Esophagus muscularis mucosa (tissue), 3 donors: ENCODE data around the gene THYN1.

Experiments used
- POLR2A ChIP-seq: fragments of 450-650 bp; IDR thresholded peaks from one replicate; pipeline ENCODE4 v1.6.1; 2017; ENCODE audit warnings: antibody characterized with exemption, moderate library complexity, mild to moderate bottlenecking, low read depth
- POLR2AphosphoS5 ChIP-seq, 2 donors: sonication (generic); formaldehyde crosslinking; IDR thresholded peaks; one replicate each; pipeline ENCODE4 v1.6.1; 2017; ENCODE audit warnings: antibody characterized with exemption in 2 of 2
- TF ChIP-seq, protein P1 (sequence below), 3 experiments: fragments of 200-600 bp in 2 of 3; fragments of 450-650 bp in 1 of 3; sonication (generic) in 2 of 3; IDR thresholded peaks; one replicate each; pipeline ENCODE4 v1.5.1; 2017 to 2019; ENCODE audit warnings: antibody characterized with exemption in 3 of 3, mild to moderate bottlenecking in 2 of 3, moderate library complexity in 1 of 3

DNA sequence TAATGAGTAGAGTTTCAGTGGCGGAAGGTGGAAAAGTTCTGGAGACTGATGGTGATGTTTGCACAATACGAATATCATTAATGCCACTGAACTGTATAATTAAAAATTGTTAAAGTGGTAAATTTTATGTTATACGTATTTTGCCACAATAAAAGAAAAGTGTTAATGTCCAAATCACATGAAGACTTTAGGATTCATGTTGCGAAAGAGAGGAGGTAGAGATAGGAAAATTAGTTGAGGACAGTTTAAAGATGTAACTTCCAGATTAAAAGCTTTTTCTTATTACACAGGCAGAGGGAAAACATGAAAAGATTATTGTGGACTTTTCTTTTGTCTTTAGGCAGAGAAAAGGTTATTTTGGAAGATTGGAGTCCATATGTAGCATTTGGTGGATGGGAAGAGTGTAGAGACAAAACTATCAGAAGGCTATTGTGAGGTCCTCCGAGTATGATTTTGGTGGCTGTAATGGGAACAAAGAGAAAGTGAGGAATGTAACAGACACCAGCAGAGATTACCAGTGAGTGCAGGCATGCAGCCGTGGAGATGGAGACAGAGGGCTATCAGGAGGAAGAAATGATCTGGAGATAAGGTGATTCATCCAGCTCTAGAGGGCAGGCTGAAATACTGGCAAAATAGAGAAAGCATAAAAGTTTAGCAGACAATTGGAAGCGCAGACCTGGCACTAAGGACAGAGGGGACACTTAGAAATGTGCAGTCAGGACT, 16.2 kb downstream of the THYN1 start:
- TF ChIP-seq, protein P1, sequence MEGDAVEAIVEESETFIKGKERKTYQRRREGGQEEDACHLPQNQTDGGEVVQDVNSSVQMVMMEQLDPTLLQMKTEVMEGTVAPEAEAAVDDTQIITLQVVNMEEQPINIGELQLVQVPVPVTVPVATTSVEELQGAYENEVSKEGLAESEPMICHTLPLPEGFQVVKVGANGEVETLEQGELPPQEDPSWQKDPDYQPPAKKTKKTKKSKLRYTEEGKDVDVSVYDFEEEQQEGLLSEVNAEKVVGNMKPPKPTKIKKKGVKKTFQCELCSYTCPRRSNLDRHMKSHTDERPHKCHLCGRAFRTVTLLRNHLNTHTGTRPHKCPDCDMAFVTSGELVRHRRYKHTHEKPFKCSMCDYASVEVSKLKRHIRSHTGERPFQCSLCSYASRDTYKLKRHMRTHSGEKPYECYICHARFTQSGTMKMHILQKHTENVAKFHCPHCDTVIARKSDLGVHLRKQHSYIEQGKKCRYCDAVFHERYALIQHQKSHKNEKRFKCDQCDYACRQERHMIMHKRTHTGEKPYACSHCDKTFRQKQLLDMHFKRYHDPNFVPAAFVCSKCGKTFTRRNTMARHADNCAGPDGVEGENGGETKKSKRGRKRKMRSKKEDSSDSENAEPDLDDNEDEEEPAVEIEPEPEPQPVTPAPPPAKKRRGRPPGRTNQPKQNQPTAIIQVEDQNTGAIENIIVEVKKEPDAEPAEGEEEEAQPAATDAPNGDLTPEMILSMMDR (IDR thresholded peaks at IDR 0.05), result no peak
- TF ChIP-seq POLR2AphosphoS5 (IDR thresholded peaks at IDR 0.05) (no peak), POLR2A (no peak)
